ENCODE results near the gene GLRX. TPM values are rescaled to one million over a fixed set of nuclear protein-coding genes. Genes with fewer than 3 reads are reported as not detected.
A peak's percentile ranks its signal among the peaks of the same experiment; 100 is the strongest.

The GLRX gene
- polyA plus RNA-seq, 1 donor (not counting 4 experiments of a cell fraction or from before 2014, with no cell fraction given) = 15.6 TPM

- no peak for DNase-seq (ENCODE audit: low read depth, low spot score)
- H3K27ac ChIP-seq (ENCODE audit: control insufficient read depth, insufficient read depth, low read length) = peak overlapping the region; percentile 36
- no peaks in the 10 kb centered on the region for H3K9me3 ChIP-seq (ENCODE audit: control insufficient read depth, low read depth, low read length)
- FAIRE-seq = peak; percentile 66
- no peak overlapping the region for H3K4me3 ChIP-seq (ENCODE audit: control insufficient read depth in 2 of 3, extremely low read depth in 1 of 3, insufficient read depth in 2 of 3, low read depth in 1 of 3, low read length in 3 of 3)
- H3K9ac ChIP-seq (ENCODE audit: control insufficient read depth, extremely low read depth, insufficient read depth, low read length) = no peak overlapping the region
- H3K9me1 ChIP-seq (ENCODE audit: control insufficient read depth, extremely low read depth, insufficient read depth, low read length) = no peaks in the 10 kb centered on the region
- TF ChIP-seq EZH2 (IDR thresholded peaks at IDR 0.05; ENCODE audit: low read length) = no peak
- TF ChIP-seq CTCF (optimal IDR thresholded peaks at IDR 0.05 in 1 of 3, IDR thresholded peaks at IDR 0.05 in 1 of 3, conservative IDR thresholded peaks at IDR 0.05 in 1 of 3; ENCODE audit: extremely low read depth in 1 of 3, insufficient read depth in 2 of 3, low read length in 3 of 3) = no peak
- H3K79me2 ChIP-seq (ENCODE audit: control insufficient read depth, insufficient read depth, low read length) = no peaks in the 10 kb centered on the region
- dilution Hi-C loops (cut with MboI; ENCODE audit: extremely low pct_ligation_motif_present, low sequenced_read_pairs) = no loop called here
- no peaks in the 10 kb centered on the region for H3K27me3 ChIP-seq (ENCODE audit: control insufficient read depth, extremely low read depth, insufficient read depth, low read length)
- no peaks in the 10 kb centered on the region for H4K20me1 ChIP-seq (ENCODE audit: control insufficient read depth, extremely low read depth, insufficient read depth, low read length)
- no peaks in the 10 kb centered on the region for H3K36me3 ChIP-seq (ENCODE audit: control insufficient read depth in 2 of 2, extremely low read depth in 1 of 2, insufficient read depth in 2 of 2, low read length in 2 of 2)
- peak overlapping the region; percentile 6 for H3K4me2 ChIP-seq (ENCODE audit: control insufficient read depth, extremely low read depth, insufficient read depth, low read depth, low read length)
- H2AFZ ChIP-seq (ENCODE audit: control insufficient read depth, low read length) = no peak overlapping the region
- peaks cover 48% of the 10 kb centered on the region for H3K4me1 ChIP-seq (ENCODE audit: control insufficient read depth, extremely low read depth, insufficient read depth, low read length)
Measured at GRCh38 chr5:95861864-95862561, 39.5 kb upstream of the GLRX start.

- Histone ChIP-seq H3K36me3 (ENCODE audit: control insufficient read depth in 2 of 2, extremely low read depth in 1 of 2, insufficient read depth in 2 of 2, low read length in 2 of 2) (no peaks in the 10 kb centered on the region), H3K79me2 (ENCODE audit: control insufficient read depth, insufficient read depth, low read length) (no peaks in the 10 kb centered on the region), H3K4me2 (ENCODE audit: control insufficient read depth, extremely low read depth, insufficient read depth, low read depth, low read length) (peak overlapping the region; percentile 6), H3K4me1 (ENCODE audit: control insufficient read depth, extremely low read depth, insufficient read depth, low read length) (peaks cover 44% of the 10 kb centered on the region), H2AFZ (ENCODE audit: control insufficient read depth, low read length) (no peak overlapping the region), H4K20me1 (ENCODE audit: control insufficient read depth, extremely low read depth, insufficient read depth, low read length) (no peaks in the 10 kb centered on the region), H3K27ac (ENCODE audit: control insufficient read depth, insufficient read depth, low read length) (peak overlapping the region; percentile 6), H3K9ac (ENCODE audit: control insufficient read depth, extremely low read depth, insufficient read depth, low read length) (no peak overlapping the region), H3K9me1 (ENCODE audit: control insufficient read depth, extremely low read depth, insufficient read depth, low read length) (no peaks in the 10 kb centered on the region), H3K27me3 (ENCODE audit: control insufficient read depth, extremely low read depth, insufficient read depth, low read length) (no peaks in the 10 kb centered on the region), H3K4me3 (ENCODE audit: control insufficient read depth in 2 of 3, extremely low read depth in 1 of 3, insufficient read depth in 2 of 3, low read depth in 1 of 3, low read length in 3 of 3) (no peak overlapping the region), H3K9me3 (ENCODE audit: control insufficient read depth, low read depth, low read length) (no peaks in the 10 kb centered on the region)
- TF ChIP-seq CTCF (optimal IDR thresholded peaks at IDR 0.05 in 1 of 3, IDR thresholded peaks at IDR 0.05 in 1 of 3, conservative IDR thresholded peaks at IDR 0.05 in 1 of 3; ENCODE audit: extremely low read depth in 1 of 3, insufficient read depth in 2 of 3, low read length in 3 of 3) (no peak), EZH2 (IDR thresholded peaks at IDR 0.05; ENCODE audit: low read length) (no peak)
- FAIRE-seq = no peak
- no peak for DNase-seq (ENCODE audit: low read depth, low spot score)
- dilution Hi-C loops (cut with MboI; ENCODE audit: extremely low pct_ligation_motif_present, low sequenced_read_pairs) = no loop called here
Measured at GRCh38 chr5:95861221-95861863, 38.8 kb upstream of the GLRX start.
